ENCODE measurements around the gene MEIS3. TPM values are rescaled to one million over a fixed set of nuclear protein-coding genes. Genes with fewer than 3 reads are reported as not detected.
"Not testable (repeated sequence)": the region's sequence is repeated elsewhere in the genome, so short reads cannot be mapped to it uniquely, and the experiment has no call there.

MEIS3 gene
- total and polyA plus RNA-seq, 7 donors, result 0.83 to 2.4 (median 1.6) TPM

DNA sequence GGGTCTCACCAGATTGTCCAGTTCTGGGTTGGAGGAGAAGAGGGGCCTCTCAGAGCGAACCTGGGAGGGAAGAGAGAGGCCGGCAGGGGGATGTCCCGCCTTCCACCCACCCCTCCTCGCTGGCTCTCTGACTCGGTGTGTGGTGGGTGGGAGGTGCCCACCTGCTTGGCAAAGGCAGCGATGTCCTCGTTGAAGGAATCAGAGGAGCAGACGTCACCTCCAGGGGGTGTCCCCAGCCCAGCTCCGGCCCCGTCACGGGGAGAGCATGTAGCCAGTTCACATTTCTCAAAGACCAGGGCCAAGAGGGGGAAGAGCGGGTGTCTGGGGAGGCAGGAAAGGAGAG lies 2.7 kb downstream of the MEIS3 start:
- 25 to 29% (median 27%) methylated on average over 12 of the region's 12 CpGs for WGBS, 3 donors
- no peak overlapping the region for H3K4me3 ChIP-seq
- H3K9me3 ChIP-seq, result no peaks in the 10 kb centered on the region
- TF ChIP-seq, protein P1, sequence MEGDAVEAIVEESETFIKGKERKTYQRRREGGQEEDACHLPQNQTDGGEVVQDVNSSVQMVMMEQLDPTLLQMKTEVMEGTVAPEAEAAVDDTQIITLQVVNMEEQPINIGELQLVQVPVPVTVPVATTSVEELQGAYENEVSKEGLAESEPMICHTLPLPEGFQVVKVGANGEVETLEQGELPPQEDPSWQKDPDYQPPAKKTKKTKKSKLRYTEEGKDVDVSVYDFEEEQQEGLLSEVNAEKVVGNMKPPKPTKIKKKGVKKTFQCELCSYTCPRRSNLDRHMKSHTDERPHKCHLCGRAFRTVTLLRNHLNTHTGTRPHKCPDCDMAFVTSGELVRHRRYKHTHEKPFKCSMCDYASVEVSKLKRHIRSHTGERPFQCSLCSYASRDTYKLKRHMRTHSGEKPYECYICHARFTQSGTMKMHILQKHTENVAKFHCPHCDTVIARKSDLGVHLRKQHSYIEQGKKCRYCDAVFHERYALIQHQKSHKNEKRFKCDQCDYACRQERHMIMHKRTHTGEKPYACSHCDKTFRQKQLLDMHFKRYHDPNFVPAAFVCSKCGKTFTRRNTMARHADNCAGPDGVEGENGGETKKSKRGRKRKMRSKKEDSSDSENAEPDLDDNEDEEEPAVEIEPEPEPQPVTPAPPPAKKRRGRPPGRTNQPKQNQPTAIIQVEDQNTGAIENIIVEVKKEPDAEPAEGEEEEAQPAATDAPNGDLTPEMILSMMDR (IDR thresholded peaks at IDR 0.05), result no peak
- H3K27me3 ChIP-seq (ENCODE audit: insufficient read depth in 3 of 3, low read length in 2 of 3), result peaks cover 0 to 72% (median 37%) of the 10 kb centered on the region in 3 donors
- H3K4me1 ChIP-seq, result no peaks in the 10 kb centered on the region
- no peaks in the 10 kb centered on the region for H3K36me3 ChIP-seq (ENCODE audit: insufficient read depth in 1 of 2, low read depth in 1 of 2)
- intact Hi-C loops (cut with DNase I), result no loop called here
- DNase-seq, result no peak
- no peak overlapping the region for H3K27ac ChIP-seq
- no peak for ATAC-seq

DNA sequence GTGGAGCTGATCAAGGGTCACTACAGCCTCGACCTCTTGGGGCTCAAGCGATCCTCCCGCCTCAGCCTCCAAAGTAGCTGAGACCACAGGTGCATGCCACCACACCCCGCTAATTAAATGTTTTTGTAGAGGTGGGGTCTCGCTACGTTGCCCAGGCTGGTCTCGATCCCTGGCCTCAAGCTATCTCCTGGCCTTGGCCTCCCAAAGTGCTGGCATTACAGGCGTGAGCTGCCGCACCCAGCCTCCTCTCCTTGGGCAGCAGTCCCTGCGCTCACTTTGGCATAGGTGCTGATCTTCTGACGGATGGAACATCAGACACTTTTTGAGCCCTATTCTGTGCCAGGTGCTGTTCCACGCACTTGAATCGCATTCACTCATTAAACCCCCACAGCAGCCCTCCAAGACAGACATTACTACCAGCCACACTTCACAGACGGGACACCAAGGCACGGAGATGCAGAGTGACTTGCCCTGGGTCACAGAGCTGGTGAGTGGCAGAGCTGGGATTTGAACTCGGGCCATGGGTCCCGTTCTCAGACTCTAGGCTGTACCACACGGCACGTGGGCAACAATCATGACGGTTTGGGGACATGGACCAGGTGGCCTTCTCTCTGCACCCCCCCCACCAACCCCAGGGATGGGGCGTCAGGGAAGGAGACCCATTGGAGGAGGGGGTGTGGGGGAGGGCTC lies 3.2 kb downstream of the MEIS3 start:
- ATAC-seq (no peak), DNase-seq (no peak)
- TF ChIP-seq, protein P1 (IDR thresholded peaks at IDR 0.05), result no peak
- Histone ChIP-seq H3K4me3 (no peak overlapping the region), H3K4me1 (no peaks in the 10 kb centered on the region), H3K36me3 (ENCODE audit: insufficient read depth in 1 of 2, low read depth in 1 of 2) (no peaks in the 10 kb centered on the region), H3K27ac (no peak overlapping the region), H3K9me3 (no peaks in the 10 kb centered on the region), H3K27me3 (ENCODE audit: insufficient read depth in 3 of 3, low read length in 2 of 3) (peaks cover 0 to 72% (median 33%) of the 10 kb centered on the region in 3 donors)
- intact Hi-C loops (cut with DNase I), result no loop called here
- 78 to 84% (median 80%) methylated on average over 21 of the region's 21 CpGs for WGBS, 3 donors

DNA sequence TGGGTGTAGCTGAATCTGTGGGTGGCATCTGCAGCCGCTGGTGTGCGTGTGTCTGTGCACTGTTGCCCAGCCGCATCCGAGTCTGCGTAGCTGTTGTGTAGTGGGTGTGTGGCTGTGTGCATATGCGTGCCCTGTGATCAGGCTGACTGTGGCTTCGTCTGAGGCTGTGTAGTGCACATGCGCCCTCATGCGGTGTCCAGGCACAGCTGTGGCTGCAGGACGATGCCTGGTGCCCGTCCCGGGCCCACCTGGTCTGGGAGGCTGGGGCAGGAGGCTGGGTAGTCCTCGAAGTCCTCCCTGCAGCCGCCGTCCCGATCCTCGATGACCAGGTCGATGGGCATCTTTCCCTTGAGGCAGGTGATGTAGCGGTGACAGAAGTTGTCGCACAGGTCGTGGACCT lies 4.9 kb downstream of the MEIS3 start:
- Histone ChIP-seq H3K27ac (no peak overlapping the region), H3K36me3 (ENCODE audit: insufficient read depth in 1 of 2, low read depth in 1 of 2) (no peaks in the 10 kb centered on the region), H3K9me3 (no peaks in the 10 kb centered on the region), H3K27me3 (ENCODE audit: insufficient read depth in 3 of 3, low read length in 2 of 3) (peaks cover 0 to 59% (median 25%) of the 10 kb centered on the region in 3 donors), H3K4me1 (no peaks in the 10 kb centered on the region), H3K4me3 (no peak overlapping the region)
- WGBS, 3 donors, result 65 to 71% (median 66%) methylated on average over 21 of the region's 21 CpGs
- TF ChIP-seq, protein P1 (IDR thresholded peaks at IDR 0.05), result no peak
- no peak for DNase-seq
- no peak for ATAC-seq
- intact Hi-C loops (cut with DNase I), result no loop called here

DNA sequence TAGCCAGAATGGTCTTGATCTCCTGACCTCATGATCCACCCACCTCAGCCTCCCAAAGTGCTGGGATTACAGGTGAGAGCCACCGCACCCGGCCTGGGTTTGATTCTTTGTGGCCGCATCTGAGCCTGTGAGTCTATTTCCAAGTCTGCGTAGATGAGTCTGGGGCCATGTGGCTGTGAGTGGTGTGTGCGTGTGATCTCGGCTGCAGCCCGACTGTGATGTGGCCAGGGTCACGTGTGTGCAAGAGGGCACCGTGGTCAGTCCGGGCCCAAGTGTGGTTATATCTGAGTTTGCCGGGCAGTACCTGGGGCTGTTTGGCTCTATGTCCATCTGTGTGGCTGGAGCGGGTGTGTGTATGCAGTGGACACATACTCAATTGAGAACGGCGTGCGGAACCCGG lies 5.4 kb downstream of the MEIS3 start:
- ATAC-seq, result no peak

DNA sequence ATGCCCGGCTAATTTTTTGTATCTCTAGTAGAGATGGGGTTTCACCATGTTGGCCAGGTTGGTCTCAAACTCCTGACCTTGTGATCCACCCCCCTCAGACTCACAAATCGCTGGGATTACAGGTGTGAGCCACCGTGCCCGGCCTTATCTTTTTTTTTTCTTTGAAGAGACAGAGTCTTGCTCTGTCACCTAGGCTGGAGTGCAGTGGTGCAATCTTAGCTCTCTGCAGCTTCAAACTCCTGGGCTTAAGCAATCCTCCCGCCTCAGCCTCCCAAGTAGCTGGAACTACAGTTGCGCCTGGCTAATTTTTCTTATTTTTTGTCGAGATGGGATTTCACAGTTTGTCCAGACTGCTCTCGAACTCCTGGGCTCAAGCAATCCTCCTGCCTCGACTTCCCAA lies 7.6 kb downstream of the MEIS3 start:
- DNase-seq; intact Hi-C loops (cut with DNase I); H3K36me3 ChIP-seq (ENCODE audit: insufficient read depth in 1 of 2, low read depth in 1 of 2); H3K9me3 ChIP-seq; H3K4me1 ChIP-seq; ATAC-seq; H3K27ac ChIP-seq; H3K4me3 ChIP-seq: not testable (repeated sequence)
- H3K27me3 ChIP-seq (ENCODE audit: insufficient read depth in 3 of 3, low read length in 2 of 3), result peaks cover 0 to 68% (median 18%) of the 10 kb centered on the region in 3 donors
- 66 to 67% (median 67%) methylated on average over 9 of the region's 9 CpGs for WGBS, 3 donors

More for the DNA sequence above, 5.4 kb downstream of the MEIS3 start:
- Histone ChIP-seq H3K27ac (no peak overlapping the region), H3K36me3 (ENCODE audit: insufficient read depth in 1 of 2, low read depth in 1 of 2) (no peaks in the 10 kb centered on the region), H3K9me3 (no peaks in the 10 kb centered on the region), H3K27me3 (ENCODE audit: insufficient read depth in 3 of 3, low read length in 2 of 3) (peaks cover 0 to 64% (median 27%) of the 10 kb centered on the region in 3 donors), H3K4me1 (no peaks in the 10 kb centered on the region), H3K4me3 (no peak overlapping the region)
- DNase-seq, result no peak
- intact Hi-C loops (cut with DNase I), result no loop called here
- TF ChIP-seq, protein P1 (IDR thresholded peaks at IDR 0.05), result no peak
- 91 to 92% (median 91%) methylated on average over 16 of the region's 16 CpGs for WGBS, 3 donors
